Hepatocyte (in vitro differentiated cells): ENCODE results near the gene DRAXIN. TPM values are rescaled to one million over a fixed set of nuclear protein-coding genes. Genes with fewer than 3 reads are reported as not detected.

Experiments
- DNase-seq: peaks from one replicate; pipeline ENCODE4 v3.0.0-alpha.2; 2016; ENCODE audit warnings: low spot score
- H2AFZ ChIP-seq: fragments of 200-600 bp; sonication (generic); 2 replicates; pipeline ENCODE4 v1.6.0; 2016; ENCODE audit warnings: antibody characterized with exemption, mild to moderate bottlenecking
- H3K27ac ChIP-seq: fragments of 200-600 bp; sonication (generic); 2 replicates; pipeline ENCODE4 v1.5.1; 2016; ENCODE audit warnings: mild to moderate bottlenecking
- H3K27me3 ChIP-seq: fragments of 200-600 bp; sonication (generic); 2 replicates; pipeline ENCODE4 v1.6.1; 2016
- H3K36me3 ChIP-seq: fragments of 200-600 bp; sonication (generic); replicated peaks from 2 replicates; pipeline ENCODE4 v1.5.1; 2016; ENCODE audit warnings: low read depth; ENCODE audit not compliant: insufficient read depth
- H3K4me1 ChIP-seq: fragments of 200-600 bp; sonication (generic); 2 replicates; pipeline ENCODE4 v1.5.1; 2016; ENCODE audit warnings: mild to moderate bottlenecking, moderate library complexity; ENCODE audit not compliant: insufficient read depth
- H3K4me2 ChIP-seq: fragments of 200-600 bp; sonication (generic); 2 replicates; pipeline ENCODE4 v1.6.0; 2016
- H3K4me3 ChIP-seq: fragments of 200-600 bp; sonication (generic); 2 replicates; pipeline ENCODE4 v1.5.1; 2016; ENCODE audit warnings: mild to moderate bottlenecking
- H3K79me2 ChIP-seq: fragments of 200-600 bp; sonication (generic); 2 replicates; pipeline ENCODE4 v1.6.0; 2017; ENCODE audit warnings: mild to moderate bottlenecking
- H3K9me2 ChIP-seq: fragments of 200-600 bp; sonication (generic); replicated peaks from 2 replicates; pipeline ENCODE4 v1.6.0; 2017; ENCODE audit warnings: mild to moderate bottlenecking; ENCODE audit not compliant: insufficient read depth
- H3K9me3 ChIP-seq: fragments of 200-600 bp; sonication (generic); 2 replicates; pipeline ENCODE4 v1.5.1; 2016; ENCODE audit warnings: low read depth, mild to moderate bottlenecking
- H4K20me1 ChIP-seq: fragments of 200-600 bp; sonication (generic); 2 replicates; pipeline ENCODE4 v1.6.0; 2016; ENCODE audit warnings: mild to moderate bottlenecking; ENCODE audit not compliant: insufficient read depth, poor library complexity, severe bottlenecking
- CTCF ChIP-seq: fragments of 200-600 bp; sonication (generic); IDR thresholded peaks from 2 replicates; pipeline ENCODE4 v1.5.1; 2016; ENCODE audit warnings: antibody characterized with exemption, mild to moderate bottlenecking; ENCODE audit not compliant: poor library complexity
- EZH2 ChIP-seq: fragments of 200-600 bp; sonication (generic); IDR thresholded peaks from 2 replicates; pipeline ENCODE4 v1.6.1; 2016; ENCODE audit warnings: antibody characterized with exemption, mild to moderate bottlenecking, borderline replicate concordance
- EZH2phosphoT487 ChIP-seq: fragments of 200-600 bp; sonication (generic); IDR thresholded peaks from one replicate; pipeline ENCODE4 v1.6.1; 2018; ENCODE audit warnings: antibody characterized with exemption, mild to moderate bottlenecking, low read depth, moderate library complexity; ENCODE audit not compliant: unreplicated experiment, severe bottlenecking
- WGBS: methylation state at CpG from one replicate; pipeline ENCODE4 v1.1.6; 2016; ENCODE audit warnings: low lambda C conversion rate; ENCODE audit errors: missing lambda C conversion rate; 5-methylcytosine and 5-hydroxymethylcytosine counted together
- polyA plus RNA-seq: library from polyadenylated mRNA; unstranded; fragments of >200 nt; fragmentation: Nextera tagmentation; extraction: Ambion mirVana; gene quantifications from 2 replicates; pipeline ENCODE4 v1.2.1, GENCODE V29; 2016
- total RNA-seq: library from RNA; depleted of rRNA; stranded (reverse); fragments of >200 nt; gene quantifications from 2 replicates; pipeline ENCODE4 v1.2.3, GENCODE V29; 2014

DRAXIN gene
- total and polyA plus RNA-seq, 2 experiments from 2014 or later: 0.60 TPM; not detected in 1

DNA sequence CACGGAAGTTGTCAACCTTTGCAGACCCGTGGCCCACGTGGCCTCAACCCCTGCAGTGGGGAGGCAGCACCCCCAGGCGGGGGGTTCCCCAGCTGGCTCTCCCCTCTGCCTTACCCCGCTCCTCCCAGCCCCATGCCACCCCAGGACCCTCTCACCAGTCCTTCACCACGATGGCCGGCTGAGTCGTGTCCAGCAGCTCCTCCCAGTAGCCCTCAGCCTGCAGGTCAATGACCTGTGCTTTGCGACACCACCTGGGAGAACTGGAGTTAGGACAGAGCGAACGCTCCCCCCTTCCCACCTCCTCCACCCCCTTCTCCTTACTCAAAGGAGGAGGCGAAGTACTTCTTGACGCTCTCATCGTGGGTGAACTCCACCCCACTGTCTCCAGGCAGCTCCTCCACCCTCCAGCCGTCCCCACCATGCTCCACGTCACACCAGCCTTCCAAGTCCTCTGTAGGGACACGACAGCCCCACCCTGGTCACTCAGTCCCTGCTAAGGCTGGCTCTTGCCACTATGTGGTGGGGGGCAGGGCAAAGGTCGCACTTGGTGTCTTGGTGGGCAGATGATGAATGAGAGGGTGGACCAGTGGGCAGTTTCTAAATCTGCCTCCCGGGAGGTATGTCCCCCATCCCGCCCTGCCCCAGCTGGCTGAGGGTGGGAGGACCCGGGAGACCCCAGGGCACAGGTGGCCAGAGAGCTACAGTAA lies 41.7 kb upstream of the DRAXIN start:
- Histone ChIP-seq H3K79me2 (peaks cover 20% of the 10 kb centered on the region), H3K9me2 (no peaks in the 10 kb centered on the region), H3K27ac (no peak overlapping the region), H2AFZ (no peak overlapping the region), H3K4me1 (peaks cover 8% of the 10 kb centered on the region), H3K27me3 (no peaks in the 10 kb centered on the region), H3K4me3 (no peak overlapping the region), H4K20me1 (no peaks in the 10 kb centered on the region), H3K9me3 (no peaks in the 10 kb centered on the region), H3K36me3 (no peaks in the 10 kb centered on the region), H3K4me2 (peak overlapping the region; percentile 76)
- DNase-seq: no peak
- TF ChIP-seq EZH2phosphoT487: no peak
- no peak for TF ChIP-seq EZH2
- TF ChIP-seq CTCF: no peak
- 68% methylated on average over 19 of the region's 21 CpGs for WGBS

DNA sequence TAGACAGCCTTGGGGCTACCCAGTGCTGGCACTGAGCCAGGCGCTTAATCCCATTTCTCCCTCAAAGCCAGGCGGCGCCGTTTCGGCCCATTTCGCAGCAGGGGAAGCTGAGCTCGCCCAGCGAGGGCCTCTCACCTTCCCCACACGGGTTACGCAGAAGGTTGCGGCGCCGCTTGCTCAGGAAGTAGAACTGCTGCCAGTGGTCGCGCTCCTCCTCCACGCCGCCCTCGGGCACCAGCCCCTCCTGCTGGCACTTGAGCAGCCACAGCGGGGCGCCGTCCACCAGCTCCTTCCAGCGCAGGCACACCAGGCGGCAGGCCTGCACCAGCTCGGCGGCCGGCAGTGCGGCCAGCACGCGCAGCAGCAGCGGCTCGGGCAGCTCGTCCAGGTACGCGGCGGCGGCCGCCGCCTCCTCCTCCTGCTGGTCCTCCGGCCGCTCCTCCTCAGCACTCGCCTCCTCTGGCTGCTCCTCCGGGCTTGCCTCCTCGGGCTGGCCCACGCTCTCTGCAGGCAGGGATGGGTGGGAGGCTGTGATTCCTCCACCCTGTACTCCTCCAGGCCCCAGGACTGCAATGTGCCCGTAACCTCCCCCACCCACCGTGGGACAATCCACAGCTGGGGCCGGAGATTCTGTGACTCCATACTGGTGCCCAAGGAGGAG lies 41.0 kb upstream of the DRAXIN start:
- peak; percentile 88 for DNase-seq
- no peaks in the 10 kb centered on the region for H3K9me2 ChIP-seq
- peaks cover 23% of the 10 kb centered on the region for H3K79me2 ChIP-seq
- peak overlapping the region; percentile 76 for H3K4me2 ChIP-seq
- no peak overlapping the region for H3K27ac ChIP-seq
- H3K27me3 ChIP-seq: no peaks in the 10 kb centered on the region
- WGBS: 25% methylated on average over 37 of the region's 47 CpGs
- H3K36me3 ChIP-seq: no peaks in the 10 kb centered on the region
- H2AFZ ChIP-seq: no peak overlapping the region
- TF ChIP-seq CTCF (peak; percentile 72), EZH2 (no peak)
- peaks cover 10% of the 10 kb centered on the region for H3K4me1 ChIP-seq
- H4K20me1 ChIP-seq: no peaks in the 10 kb centered on the region
- H3K4me3 ChIP-seq: no peak overlapping the region
- no peaks in the 10 kb centered on the region for H3K9me3 ChIP-seq

DNA sequence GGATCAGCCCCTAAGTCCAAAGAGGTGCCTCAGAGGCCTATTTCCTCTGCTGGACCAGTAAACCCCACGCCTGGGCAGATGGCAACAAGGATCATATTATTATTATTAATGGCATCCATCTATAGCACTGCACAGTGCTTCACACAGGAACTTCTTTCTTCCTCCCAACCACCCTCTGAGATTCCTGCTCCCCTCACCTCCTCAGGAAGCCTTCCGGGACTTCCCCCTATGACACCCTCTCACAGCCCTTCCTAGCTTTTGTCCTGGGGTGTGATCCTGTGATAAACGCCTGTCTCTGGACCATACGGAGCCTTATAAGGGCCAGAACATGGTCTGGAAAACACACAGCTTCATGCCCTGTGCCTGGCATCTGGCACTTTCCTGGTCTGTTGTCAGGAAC lies 40.5 kb upstream of the DRAXIN start:
- Histone ChIP-seq H3K9me2 (no peaks in the 10 kb centered on the region), H3K4me2 (peak overlapping the region; percentile 76), H3K4me3 (no peak overlapping the region), H4K20me1 (no peaks in the 10 kb centered on the region), H3K4me1 (peaks cover 15% of the 10 kb centered on the region), H2AFZ (no peak overlapping the region), H3K79me2 (peaks cover 26% of the 10 kb centered on the region), H3K27ac (no peak overlapping the region), H3K36me3 (no peaks in the 10 kb centered on the region), H3K9me3 (no peaks in the 10 kb centered on the region), H3K27me3 (no peaks in the 10 kb centered on the region)
- WGBS: 89% methylated on average over 4 of the region's 4 CpGs
- TF ChIP-seq CTCF (no peak), EZH2 (no peak), EZH2phosphoT487 (no peak)
- DNase-seq: no peak
